ENCODE measurements around the gene HECW1. TPM values are rescaled to one million over a fixed set of nuclear protein-coding genes. Genes with fewer than 3 reads are reported as not detected.

HECW1 gene
- total and polyA plus RNA-seq, 2 experiments from 2014 or later = 11.0 to 21.8 TPM

GRCh38 chr7:43292384-43292783 is 179.9 kb downstream of the HECW1 start:
- no peak overlapping the region for H2AFZ ChIP-seq
- no peaks in the 10 kb centered on the region for H3K27me3 ChIP-seq (ENCODE audit: insufficient read depth)
- H3F3A ChIP-seq (replicated peaks; ENCODE audit: low read depth) = peaks cover 16% of the 10 kb centered on the region
- DNase-seq (ENCODE audit: low spot score) (no peak), ATAC-seq (peak; percentile 11; the same call in 2 of the 3 replicates)
- peak overlapping the region; percentile 61; the same call in 1 of the 2 replicates for H3K27ac Mint-ChIP-seq
- peak overlapping the region; percentile 81 for H3K27ac ChIP-seq (ENCODE audit: low read depth)
- H3K4me3 Mint-ChIP-seq = no peak overlapping the region
- TF ChIP-seq EZH2phosphoT487 (IDR thresholded peaks at IDR 0.05; ENCODE audit: unreplicated experiment) (no peak), ETS1 (IDR thresholded peaks at IDR 0.05) (no peak), NANOG (IDR thresholded peaks at IDR 0.05; ENCODE audit: borderline replicate concordance) (no peak), EZH2 (IDR thresholded peaks at IDR 0.05; ENCODE audit: low read depth, unreplicated experiment) (no peak), CREB1 (CRISPR knock-in tag; IDR thresholded peaks at IDR 0.05; ENCODE audit: low read depth) (no peak), JUNB (IDR thresholded peaks at IDR 0.05; ENCODE audit: unreplicated experiment) (no peak)
- peak overlapping the region; percentile 10; the same call in 1 of the 2 replicates for H3K4me2 ChIP-seq
- peaks cover 59% of the 10 kb centered on the region for H3K36me3 Mint-ChIP-seq (ENCODE audit: low read depth)
- no peak overlapping the region for H3K4me3 ChIP-seq
- no peaks in the 10 kb centered on the region for H4K20me1 ChIP-seq (replicated peaks; ENCODE audit: insufficient read depth)
- H3K9me2 ChIP-seq (ENCODE audit: insufficient read depth) = peaks cover 9% of the 10 kb centered on the region
- H3K4me1 Mint-ChIP-seq = peaks cover 42% of the 10 kb centered on the region
- peaks cover 48% of the 10 kb centered on the region for H3K4me1 ChIP-seq (ENCODE audit: insufficient read depth)
- H3K27me3 Mint-ChIP-seq (ENCODE audit: insufficient read depth, low read depth, poor library complexity) = peaks cover 8% of the 10 kb centered on the region
- H3K9me3 Mint-ChIP-seq = peaks cover 60% of the 10 kb centered on the region
- 0 out of 2 replicates have a peak, but pooled peaks cover 9% of the 10 kb centered on the region for H3K36me3 ChIP-seq (ENCODE audit: insufficient read depth)
- H3K79me2 ChIP-seq (replicated peaks; ENCODE audit: insufficient read depth) = no peaks in the 10 kb centered on the region

DNA sequence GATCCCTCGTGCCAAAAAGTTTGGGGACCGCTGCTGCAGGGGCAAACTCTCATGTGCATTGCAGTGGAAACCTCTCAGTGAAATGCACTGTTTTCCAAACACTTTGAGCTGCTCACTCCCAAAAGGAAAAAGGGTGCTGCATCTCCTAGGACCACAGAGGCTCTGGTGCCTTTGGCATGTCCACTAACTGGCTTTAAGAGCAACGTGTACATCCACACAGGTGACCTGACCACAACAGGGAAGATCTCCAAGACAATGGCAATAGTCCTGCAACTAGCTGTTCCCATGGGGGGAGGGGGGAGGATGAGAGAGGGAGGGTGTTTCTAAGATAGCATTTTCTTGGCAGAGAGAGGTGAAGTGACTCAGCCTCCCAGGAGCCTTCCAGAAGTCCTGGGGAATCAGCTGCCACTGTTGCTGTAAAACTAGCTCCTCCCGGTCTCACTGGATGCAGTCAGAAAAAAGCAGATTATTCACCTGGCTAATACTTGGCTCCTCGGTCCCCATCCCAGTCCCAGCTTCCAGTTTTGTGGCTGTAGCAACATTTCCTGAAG is 181.7 kb downstream of the HECW1 start:
- H3K79me2 ChIP-seq (replicated peaks; ENCODE audit: insufficient read depth) = no peaks in the 10 kb centered on the region
- H3K36me3 Mint-ChIP-seq (ENCODE audit: low read depth) = peaks cover 43% of the 10 kb centered on the region
- H3K27ac ChIP-seq (ENCODE audit: low read depth) = peak overlapping the region; percentile 69
- peaks cover 44% of the 10 kb centered on the region for H3K9me3 Mint-ChIP-seq
- no peaks in the 10 kb centered on the region for H4K20me1 ChIP-seq (replicated peaks; ENCODE audit: insufficient read depth)
- H3K9me2 ChIP-seq (ENCODE audit: insufficient read depth) = peaks cover 7% of the 10 kb centered on the region
- no peak overlapping the region; the same call in 1 of the 2 replicates for H2AFZ ChIP-seq
- no peak overlapping the region for H3K4me3 ChIP-seq
- peaks cover 16% of the 10 kb centered on the region for H3F3A ChIP-seq (replicated peaks; ENCODE audit: low read depth)
- peak; percentile 33 for DNase-seq (ENCODE audit: low spot score)
- peak; percentile 16; the same call in 2 of the 3 replicates for ATAC-seq
- H3K4me1 ChIP-seq (ENCODE audit: insufficient read depth) = peaks cover 48% of the 10 kb centered on the region
- no peaks in the 10 kb centered on the region for H3K27me3 ChIP-seq (ENCODE audit: insufficient read depth)
- H3K27me3 Mint-ChIP-seq (ENCODE audit: insufficient read depth, low read depth, poor library complexity) = peaks cover 10% of the 10 kb centered on the region
- no peak overlapping the region for H3K27ac Mint-ChIP-seq
- peak overlapping the region; percentile 61 for H3K4me2 ChIP-seq
- H3K36me3 ChIP-seq (ENCODE audit: insufficient read depth) = 0 out of 2 replicates have a peak, but pooled peaks cover 9% of the 10 kb centered on the region
- no peak overlapping the region for H3K4me3 Mint-ChIP-seq
- H3K4me1 Mint-ChIP-seq = peaks cover 42% of the 10 kb centered on the region
- TF ChIP-seq, protein P1, sequence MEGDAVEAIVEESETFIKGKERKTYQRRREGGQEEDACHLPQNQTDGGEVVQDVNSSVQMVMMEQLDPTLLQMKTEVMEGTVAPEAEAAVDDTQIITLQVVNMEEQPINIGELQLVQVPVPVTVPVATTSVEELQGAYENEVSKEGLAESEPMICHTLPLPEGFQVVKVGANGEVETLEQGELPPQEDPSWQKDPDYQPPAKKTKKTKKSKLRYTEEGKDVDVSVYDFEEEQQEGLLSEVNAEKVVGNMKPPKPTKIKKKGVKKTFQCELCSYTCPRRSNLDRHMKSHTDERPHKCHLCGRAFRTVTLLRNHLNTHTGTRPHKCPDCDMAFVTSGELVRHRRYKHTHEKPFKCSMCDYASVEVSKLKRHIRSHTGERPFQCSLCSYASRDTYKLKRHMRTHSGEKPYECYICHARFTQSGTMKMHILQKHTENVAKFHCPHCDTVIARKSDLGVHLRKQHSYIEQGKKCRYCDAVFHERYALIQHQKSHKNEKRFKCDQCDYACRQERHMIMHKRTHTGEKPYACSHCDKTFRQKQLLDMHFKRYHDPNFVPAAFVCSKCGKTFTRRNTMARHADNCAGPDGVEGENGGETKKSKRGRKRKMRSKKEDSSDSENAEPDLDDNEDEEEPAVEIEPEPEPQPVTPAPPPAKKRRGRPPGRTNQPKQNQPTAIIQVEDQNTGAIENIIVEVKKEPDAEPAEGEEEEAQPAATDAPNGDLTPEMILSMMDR (conservative IDR thresholded peaks at IDR 0.05; ENCODE audit: low read depth in 2 of 2) = no peak
- no peak for TF ChIP-seq EZH2 (IDR thresholded peaks at IDR 0.05; ENCODE audit: low read depth, unreplicated experiment)
- TF ChIP-seq REST (IDR thresholded peaks at IDR 0.05; ENCODE audit: unreplicated experiment) = no peak
- no peak for TF ChIP-seq ZNF331 (CRISPR knock-in tag; IDR thresholded peaks at IDR 0.05; ENCODE audit: low read depth)
- no peak for TF ChIP-seq JUNB (IDR thresholded peaks at IDR 0.05; ENCODE audit: unreplicated experiment)
